ENCODE measurements around the gene TSPYL2.

Gene TSPYL2

DNA sequence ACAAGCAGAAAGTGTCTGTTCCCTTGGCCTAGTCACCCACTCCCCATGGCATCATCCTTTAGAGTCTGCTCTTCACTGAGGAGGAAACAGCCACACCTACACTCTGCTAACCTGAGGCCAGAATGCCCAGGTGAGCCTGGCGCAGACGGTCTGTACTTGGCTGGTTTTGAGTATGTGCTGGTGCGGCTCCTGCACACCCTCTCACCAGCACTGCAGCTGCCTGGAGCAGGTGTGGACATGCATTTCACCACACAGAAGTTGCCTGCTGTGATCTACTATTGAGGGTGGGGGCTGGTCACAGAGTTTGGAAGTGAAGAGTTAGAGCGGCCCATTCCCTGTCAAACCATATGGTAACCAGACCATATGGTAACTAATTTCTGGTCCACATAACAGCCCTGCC is 51.2 kb downstream of the TSPYL2 start:
- Mint-ChIP-seq H3K4me3 (no peak overlapping the region), H3K36me3 (ENCODE audit: low read depth) (peaks cover 18% of the 10 kb centered on the region)

DNA sequence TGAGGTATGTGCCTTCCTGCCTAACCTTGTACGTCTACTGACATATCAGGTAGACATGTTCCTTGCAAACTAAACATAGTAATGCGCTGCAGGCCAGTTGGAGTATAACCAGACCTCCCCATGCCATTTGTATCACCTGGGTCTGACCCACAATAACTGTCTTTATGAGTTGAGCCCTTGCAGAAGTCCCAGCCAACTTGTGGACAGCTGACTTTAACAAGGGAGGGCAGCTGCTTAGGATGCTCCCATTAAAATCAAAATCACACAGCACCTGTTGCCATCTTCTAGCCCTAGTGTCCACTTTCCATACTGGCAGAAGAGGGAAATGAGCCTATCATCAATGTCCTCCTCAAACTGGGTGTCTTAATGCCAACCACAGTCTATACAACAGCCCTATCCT is 53.4 kb downstream of the TSPYL2 start:
- H3K36me3 Mint-ChIP-seq (ENCODE audit: low read depth), result peaks cover 22% of the 10 kb centered on the region

More for the DNA sequence above, 51.2 kb downstream of the TSPYL2 start:
- Mint-ChIP-seq H3K9me3 (peaks cover 3% of the 10 kb centered on the region), H3K27ac (no peak overlapping the region), H3K4me1 (peaks cover 12% of the 10 kb centered on the region), H3K27me3 (ENCODE audit: low read depth) (no peaks in the 10 kb centered on the region)
- TF ChIP-seq, protein P1, sequence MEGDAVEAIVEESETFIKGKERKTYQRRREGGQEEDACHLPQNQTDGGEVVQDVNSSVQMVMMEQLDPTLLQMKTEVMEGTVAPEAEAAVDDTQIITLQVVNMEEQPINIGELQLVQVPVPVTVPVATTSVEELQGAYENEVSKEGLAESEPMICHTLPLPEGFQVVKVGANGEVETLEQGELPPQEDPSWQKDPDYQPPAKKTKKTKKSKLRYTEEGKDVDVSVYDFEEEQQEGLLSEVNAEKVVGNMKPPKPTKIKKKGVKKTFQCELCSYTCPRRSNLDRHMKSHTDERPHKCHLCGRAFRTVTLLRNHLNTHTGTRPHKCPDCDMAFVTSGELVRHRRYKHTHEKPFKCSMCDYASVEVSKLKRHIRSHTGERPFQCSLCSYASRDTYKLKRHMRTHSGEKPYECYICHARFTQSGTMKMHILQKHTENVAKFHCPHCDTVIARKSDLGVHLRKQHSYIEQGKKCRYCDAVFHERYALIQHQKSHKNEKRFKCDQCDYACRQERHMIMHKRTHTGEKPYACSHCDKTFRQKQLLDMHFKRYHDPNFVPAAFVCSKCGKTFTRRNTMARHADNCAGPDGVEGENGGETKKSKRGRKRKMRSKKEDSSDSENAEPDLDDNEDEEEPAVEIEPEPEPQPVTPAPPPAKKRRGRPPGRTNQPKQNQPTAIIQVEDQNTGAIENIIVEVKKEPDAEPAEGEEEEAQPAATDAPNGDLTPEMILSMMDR (IDR thresholded peaks at IDR 0.05; ENCODE audit: unreplicated experiment in 3 of 3), result no peak

More for the DNA sequence above, 53.4 kb downstream of the TSPYL2 start:
- TF ChIP-seq, protein P1 (IDR thresholded peaks at IDR 0.05; ENCODE audit: unreplicated experiment in 3 of 3), result no peak
- Mint-ChIP-seq H3K4me1 (peaks cover 12% of the 10 kb centered on the region), H3K4me3 (no peak overlapping the region), H3K9me3 (peaks cover 3% of the 10 kb centered on the region), H3K27me3 (ENCODE audit: low read depth) (no peaks in the 10 kb centered on the region), H3K27ac (peak overlapping the region in 1 of 3 experiments; percentile 24)
